B cell (primary cell): ENCODE data around the gene STARD3NL. TPM values are rescaled to one million over a fixed set of nuclear protein-coding genes. Genes with fewer than 3 reads are reported as not detected.
"Not testable (repeated sequence)": the region's sequence is repeated elsewhere in the genome, so short reads cannot be mapped to it uniquely, and the experiment has no call there.

Source experiments
- ATAC-seq: fragments of 200-7000 bp; cut with Tn5 transposase; one replicate; pipeline ENCODE4 v1.10.0; 2021; ENCODE audit warnings: low read depth, mild to moderate bottlenecking, moderate number of reproducible peaks, moderate library complexity
- CTCF ChIA-PET: fragments of 350-600 bp; sonication (Branson Sonifier 250); formaldehyde crosslinking; loops from one replicate; lab custom pipeline; 2021; ENCODE audit warnings: antibody characterized with exemption, inconsistent platforms; lab: Charles Lee
- POLR2A ChIA-PET: fragments of 350-600 bp; sonication (Branson Sonifier 250); formaldehyde crosslinking; loops from one replicate; lab custom pipeline; 2021; ENCODE audit warnings: antibody characterized with exemption; lab: Charles Lee
- DNase-seq: peaks from one replicate; pipeline ENCODE4 v3.0.0; 2013
- H2AFZ ChIP-seq: 2 replicates; pipeline ENCODE4 v1.6.1; 2012; ENCODE audit warnings: mild to moderate bottlenecking, low read depth, low read length; ENCODE audit not compliant: insufficient read depth, poor library complexity, severe bottlenecking
- H3K27ac ChIP-seq, 2 donors: 1 replicate in 1 of 2; 2 replicates in 1 of 2; pipeline ENCODE4 v1.5.1; 2012 to 2013; ENCODE audit warnings: low read length in 2 of 2, mild to moderate bottlenecking in 2 of 2, moderate library complexity in 1 of 2
- H3K27me3 ChIP-seq, 4 experiments: fragments of 200-600 bp in 1 of 4; sonication (generic) in 1 of 4; replicated peaks in 1 of 4; 1 replicate in 2 of 4; 2 replicates in 2 of 4; pipeline versions ENCODE4 v1.6.1 to v1.7.0; 2013 to 2016; ENCODE audit warnings: low read length in 3 of 4, mild to moderate bottlenecking in 2 of 4, mixed read lengths in 1 of 4, moderate library complexity in 1 of 4; ENCODE audit not compliant: insufficient read depth in 4 of 4, control insufficient read depth in 3 of 4; ENCODE audit errors: control extremely low read depth in 1 of 4
- H3K36me3 ChIP-seq, 2 experiments: replicated peaks in 1 of 2; 1 replicate in 1 of 2; 2 replicates in 1 of 2; pipeline versions ENCODE4 v1.6.1 to v1.7.1; 2013; ENCODE audit warnings: low read length in 1 of 2; ENCODE audit not compliant: insufficient read depth in 2 of 2, control insufficient read depth in 1 of 2; ENCODE audit errors: control extremely low read depth in 1 of 2, extremely low read depth in 1 of 2
- H3K4me1 ChIP-seq, 2 donors: fragments of 200-600 bp in 1 of 2; sonication (generic) in 1 of 2; 1 replicate in 1 of 2; 2 replicates in 1 of 2; pipeline versions ENCODE4 v1.5.1 to v1.6.1; 2013 to 2017; ENCODE audit warnings: low read length in 2 of 2; ENCODE audit not compliant: control insufficient read depth in 2 of 2, insufficient read depth in 2 of 2
- H3K4me2 ChIP-seq: replicated peaks from 2 replicates; pipeline ENCODE3; 2012; ENCODE audit warnings: mild to moderate bottlenecking, low read depth, low read length; ENCODE audit not compliant: poor library complexity, severe bottlenecking
- H3K4me3 ChIP-seq, 5 experiments: fragments of 200-600 bp in 1 of 5; sonication (generic) in 1 of 5; 1 replicate in 3 of 5; 2 replicates in 2 of 5; pipeline versions ENCODE4 v1.5.1 to v1.7.0; 2011 to 2016; ENCODE audit warnings: low read length in 4 of 5, mild to moderate bottlenecking in 4 of 5, low read depth in 2 of 5, control low read depth in 1 of 5, moderate library complexity in 1 of 5; ENCODE audit not compliant: insufficient read depth in 1 of 5; ENCODE audit errors: control extremely low read depth in 1 of 5, extremely low read depth in 1 of 5
- H3K79me2 ChIP-seq: fragments of 200-600 bp; sonication (generic); one replicate; pipeline ENCODE4 v1.6.0; 2016; ENCODE audit warnings: low read length; ENCODE audit not compliant: control insufficient read depth, insufficient read depth
- H3K9ac ChIP-seq: fragments of 200-600 bp; sonication (generic); 2 replicates; pipeline ENCODE4 v1.6.1; 2017; ENCODE audit warnings: mild to moderate bottlenecking, low read length, moderate library complexity
- H3K9me3 ChIP-seq, 3 donors: one replicate each; pipeline versions ENCODE4 v1.6.1 to v1.7.1; 2013; ENCODE audit warnings: low read length in 2 of 3; ENCODE audit not compliant: control insufficient read depth in 2 of 3, insufficient read depth in 1 of 3; ENCODE audit errors: control extremely low read depth in 1 of 3
- H4K20me1 ChIP-seq: 2 replicates; pipeline ENCODE4 v1.6.0; 2012; ENCODE audit warnings: mild to moderate bottlenecking, low read length; ENCODE audit not compliant: insufficient read depth, control insufficient read depth, poor library complexity, severe bottlenecking
- H3K27ac Mint-ChIP-seq: one replicate; pipeline ENCODE4 v1.8.0; 2021; ENCODE audit warnings: mixed read lengths
- H3K27me3 Mint-ChIP-seq: one replicate; pipeline ENCODE4 v1.8.0; 2021; ENCODE audit warnings: mixed read lengths
- H3K4me1 Mint-ChIP-seq: one replicate; pipeline ENCODE4 v1.8.0; 2021; ENCODE audit warnings: mixed read lengths
- H3K4me3 Mint-ChIP-seq: one replicate; pipeline ENCODE4 v1.8.0; 2021; ENCODE audit warnings: mixed read lengths
- H3K9me3 Mint-ChIP-seq: one replicate; pipeline ENCODE4 v1.8.0; 2022; ENCODE audit warnings: mixed read lengths; ENCODE audit not compliant: insufficient read depth
- EZH2 ChIP-seq: IDR thresholded peaks from 2 replicates; pipeline ENCODE4 v1.6.1; 2012; ENCODE audit warnings: borderline replicate concordance, low read depth, mild to moderate bottlenecking, moderate library complexity, low read length; ENCODE audit not compliant: insufficient read depth, poor library complexity, severe bottlenecking
- WGBS: methylation state at CpG from one replicate; pipeline ENCODE4 v1.1.5; 2013; ENCODE audit warnings: missing lambda C conversion rate; ENCODE audit not compliant: insufficient coverage; 5-methylcytosine and 5-hydroxymethylcytosine counted together
- intact Hi-C: fragments of 100-400 bp; cut with micrococcal nuclease; formaldehyde crosslinking; loops from one replicate; pipeline ENCODE4 v1.10.0; 2022
- polyA plus RNA-seq: library from polyadenylated mRNA; depleted of rRNA; stranded (reverse); fragments of >200 nt; gene quantifications from 2 replicates; pipeline ENCODE4 v1.2.3, GENCODE V29; 2012
- total RNA-seq, 2 donors: library from RNA; stranded (reverse); fragments of 120-200 nt in 1 of 2; gene quantifications; 1 replicate in 1 of 2; 2 replicates in 1 of 2; pipeline versions ENCODE4 v1.2.3 to v1.2.4, GENCODE V29; 2013 to 2022
- TF ChIP-seq, protein P1 (sequence below): fragments of 200-600 bp; IDR thresholded peaks from one replicate; pipeline ENCODE4 v1.8.0; 2022; ENCODE audit warnings: antibody characterized with exemption, mild to moderate bottlenecking

STARD3NL gene
- total and polyA plus RNA-seq, 2 donors (not counting 1 experiment from before 2014, with no cell fraction given) = 13.4 to 24.5 TPM

GRCh38 chr7:38248069-38248567 lies 70.1 kb downstream of the STARD3NL start:
- H3K4me1 Mint-ChIP-seq = peaks cover 2% of the 10 kb centered on the region
- ATAC-seq (no peak), DNase-seq (no peak)
- H3K9me3 Mint-ChIP-seq = no peaks in the 10 kb centered on the region
- H3K27me3 Mint-ChIP-seq = peaks cover 4% of the 10 kb centered on the region
- POLR2A ChIA-PET = no interaction called here
- Histone ChIP-seq H3K9ac (no peak overlapping the region), H3K4me1 (no peaks in the 10 kb centered on the region), H3K9me3 (no peaks in the 10 kb centered on the region), H4K20me1 (no peaks in the 10 kb centered on the region), H3K27me3 (no peaks in the 10 kb centered on the region), H3K4me3 (no peak overlapping the region), H3K27ac (no peak overlapping the region), H2AFZ (no peak overlapping the region), H3K4me2 (no peak overlapping the region), H3K36me3 (no peaks in the 10 kb centered on the region), H3K79me2 (no peaks in the 10 kb centered on the region)
- CTCF ChIA-PET = no interaction called here
- H3K4me3 Mint-ChIP-seq = no peak overlapping the region
- no peak overlapping the region for H3K27ac Mint-ChIP-seq
- WGBS = 91% methylated on average over 3 of the region's 5 CpGs
- TF ChIP-seq, protein P1, sequence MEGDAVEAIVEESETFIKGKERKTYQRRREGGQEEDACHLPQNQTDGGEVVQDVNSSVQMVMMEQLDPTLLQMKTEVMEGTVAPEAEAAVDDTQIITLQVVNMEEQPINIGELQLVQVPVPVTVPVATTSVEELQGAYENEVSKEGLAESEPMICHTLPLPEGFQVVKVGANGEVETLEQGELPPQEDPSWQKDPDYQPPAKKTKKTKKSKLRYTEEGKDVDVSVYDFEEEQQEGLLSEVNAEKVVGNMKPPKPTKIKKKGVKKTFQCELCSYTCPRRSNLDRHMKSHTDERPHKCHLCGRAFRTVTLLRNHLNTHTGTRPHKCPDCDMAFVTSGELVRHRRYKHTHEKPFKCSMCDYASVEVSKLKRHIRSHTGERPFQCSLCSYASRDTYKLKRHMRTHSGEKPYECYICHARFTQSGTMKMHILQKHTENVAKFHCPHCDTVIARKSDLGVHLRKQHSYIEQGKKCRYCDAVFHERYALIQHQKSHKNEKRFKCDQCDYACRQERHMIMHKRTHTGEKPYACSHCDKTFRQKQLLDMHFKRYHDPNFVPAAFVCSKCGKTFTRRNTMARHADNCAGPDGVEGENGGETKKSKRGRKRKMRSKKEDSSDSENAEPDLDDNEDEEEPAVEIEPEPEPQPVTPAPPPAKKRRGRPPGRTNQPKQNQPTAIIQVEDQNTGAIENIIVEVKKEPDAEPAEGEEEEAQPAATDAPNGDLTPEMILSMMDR = no peak
- TF ChIP-seq EZH2 = no peak
- intact Hi-C loops = no loop called here

- H3K9me3 Mint-ChIP-seq, CTCF ChIA-PET, H3K4me3 ChIP-seq, H4K20me1 ChIP-seq, H3K27me3 ChIP-seq, POLR2A ChIA-PET, H3K27ac ChIP-seq, H3K4me3 Mint-ChIP-seq, H2AFZ ChIP-seq, ATAC-seq, DNase-seq, H3K4me2 ChIP-seq, H3K27me3 Mint-ChIP-seq, intact Hi-C loops, H3K36me3 ChIP-seq, H3K79me2 ChIP-seq, H3K4me1 ChIP-seq, H3K4me1 Mint-ChIP-seq, H3K27ac Mint-ChIP-seq, H3K9me3 ChIP-seq, H3K9ac ChIP-seq: not testable (repeated sequence)
- WGBS = no CpG with 5 or more reads among the region's 3 CpGs
Measured at GRCh38 chr7:38249849-38250248, 71.8 kb downstream of the STARD3NL start.
